A204.1 (cell line): Measurements from ENCODE around the gene FAM107A.

Experiments
- FAIRE-seq: peaks from 2 replicates; lab custom pipeline; 2012; peaks lifted over from hg19 to GRCh38; lab: Jason Lieb, UNC

FAM107A gene

GRCh38 chr3:58591517-58592510 lies 14.6 kb upstream of the FAM107A start:
- FAIRE-seq: no peak

GRCh38 chr3:58588030-58588614 lies 10.9 kb upstream of the FAM107A start:
- FAIRE-seq: no peak

GRCh38 chr3:58586776-58587192 lies 9.6 kb upstream of the FAM107A start:
- no peak for FAIRE-seq

GRCh38 chr3:58585994-58586393 lies 8.8 kb upstream of the FAM107A start:
- FAIRE-seq: no peak

GRCh38 chr3:58585005-58585786 lies 8.0 kb upstream of the FAM107A start:
- no peak for FAIRE-seq

- FAIRE-seq: no peak
Measured at GRCh38 chr3:58584690-58585004, 7.5 kb upstream of the FAM107A start.

- FAIRE-seq: no peak
Measured at GRCh38 chr3:58581328-58582091, 4.3 kb upstream of the FAM107A start.

GRCh38 chr3:58580826-58581327 lies 3.7 kb upstream of the FAM107A start:
- FAIRE-seq: no peak

GRCh38 chr3:58578873-58579272 lies 1.7 kb upstream of the FAM107A start:
- FAIRE-seq: no peak

GRCh38 chr3:58576716-58577115 lies 475 bp downstream of the FAM107A start:
- no peak for FAIRE-seq

GRCh38 chr3:58575971-58576652 lies 1.1 kb downstream of the FAM107A start:
- no peak for FAIRE-seq

GRCh38 chr3:58574682-58575081 lies 2.5 kb downstream of the FAM107A start:
- no peak for FAIRE-seq

- FAIRE-seq: no peak
Measured at GRCh38 chr3:58574106-58574505, 3.1 kb downstream of the FAM107A start.

GRCh38 chr3:58573640-58574039 lies 3.6 kb downstream of the FAM107A start:
- no peak for FAIRE-seq

GRCh38 chr3:58572634-58573230 lies 4.5 kb downstream of the FAM107A start:
- FAIRE-seq: no peak

- FAIRE-seq: no peak
Measured at GRCh38 chr3:58572013-58572633, 5.1 kb downstream of the FAM107A start.

GRCh38 chr3:58570851-58571250 lies 6.3 kb downstream of the FAM107A start:
- no peak for FAIRE-seq

- FAIRE-seq: no peak
Measured at GRCh38 chr3:58569287-58570001, 7.7 kb downstream of the FAM107A start.

- peak; percentile 96 for FAIRE-seq
Measured at GRCh38 chr3:58568572-58569286, 8.5 kb downstream of the FAM107A start.
